T-helper 1 cell treated with Interleukin-12 subunit alpha and Interleukin-12 subunit beta and Interleukin-4 antibody, amounts not matched to agents 30 μg/mL and 1 μg/mL, for 36 hours (primary cell): ENCODE data around the gene RPS6KA5.
"Not testable (repeated sequence)": the region's sequence is repeated elsewhere in the genome, so short reads cannot be mapped to it uniquely, and the experiment has no call there.

Experiments
- H3K27ac Mint-ChIP-seq: one replicate; pipeline ENCODE4 v1.8.0; 2021; ENCODE audit warnings: mild to moderate bottlenecking, mixed read lengths
- H3K27me3 Mint-ChIP-seq: one replicate; pipeline ENCODE4 v1.8.0; 2021; ENCODE audit warnings: low read depth, mixed read lengths
- H3K36me3 Mint-ChIP-seq: one replicate; pipeline ENCODE4 v1.8.0; 2021; ENCODE audit warnings: low read depth, mixed read lengths
- H3K4me1 Mint-ChIP-seq: one replicate; pipeline ENCODE4 v1.8.0; 2021; ENCODE audit warnings: low read depth, mixed read lengths
- H3K4me3 Mint-ChIP-seq: one replicate; pipeline ENCODE4 v1.8.0; 2021; ENCODE audit warnings: mild to moderate bottlenecking, moderate library complexity, mixed read lengths
- H3K9me3 Mint-ChIP-seq: one replicate; pipeline ENCODE4 v1.8.0; 2021; ENCODE audit warnings: mixed read lengths

The RPS6KA5 gene

GRCh38 chr14:91029456-91030217, 30.8 kb downstream of the RPS6KA5 start:
- H3K27me3 Mint-ChIP-seq: no peaks in the 10 kb centered on the region
- peaks cover 51% of the 10 kb centered on the region for H3K4me1 Mint-ChIP-seq
- peaks cover 40% of the 10 kb centered on the region for H3K36me3 Mint-ChIP-seq
- H3K4me3 Mint-ChIP-seq: peak overlapping the region; percentile 4
- peak overlapping the region; percentile 57 for H3K27ac Mint-ChIP-seq
- no peaks in the 10 kb centered on the region for H3K9me3 Mint-ChIP-seq

GRCh38 chr14:91027561-91027960, 32.9 kb downstream of the RPS6KA5 start:
- no peak overlapping the region for H3K27ac Mint-ChIP-seq

DNA sequence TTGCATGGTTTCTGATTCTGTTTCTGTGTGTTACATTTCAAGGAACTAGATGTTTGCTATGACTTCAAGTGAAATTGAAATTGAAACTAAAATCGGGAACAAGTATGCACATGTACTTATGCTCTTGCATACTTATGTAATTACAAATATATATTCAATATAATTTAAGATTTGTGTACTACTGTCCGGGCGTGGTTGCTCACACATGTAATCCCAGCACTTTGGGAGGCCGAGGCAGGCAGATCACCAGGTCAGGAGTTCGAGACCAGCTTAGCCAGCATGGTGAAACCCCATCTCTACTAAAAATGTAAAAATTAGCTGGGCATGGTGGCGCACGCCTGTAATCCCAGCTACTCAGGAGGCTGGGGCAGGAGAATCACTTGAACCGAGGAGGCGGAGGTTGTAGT, 37.8 kb downstream of the RPS6KA5 start:
- peaks cover 44% of the 10 kb centered on the region for H3K36me3 Mint-ChIP-seq
- peak overlapping the region; percentile 99 for H3K27ac Mint-ChIP-seq
- H3K4me1 Mint-ChIP-seq: peaks cover 62% of the 10 kb centered on the region
- H3K27me3 Mint-ChIP-seq, H3K9me3 Mint-ChIP-seq: not testable (repeated sequence)
- H3K4me3 Mint-ChIP-seq: peak overlapping the region; percentile 75

More at GRCh38 chr14:91027561-91027960, 32.9 kb downstream of the RPS6KA5 start:
- no peaks in the 10 kb centered on the region for H3K9me3 Mint-ChIP-seq
- H3K27me3 Mint-ChIP-seq: no peaks in the 10 kb centered on the region
- peaks cover 59% of the 10 kb centered on the region for H3K4me1 Mint-ChIP-seq
- peaks cover 38% of the 10 kb centered on the region for H3K36me3 Mint-ChIP-seq
- H3K4me3 Mint-ChIP-seq: no peak overlapping the region

GRCh38 chr14:91021991-91022621, 38.3 kb downstream of the RPS6KA5 start:
- H3K4me3 Mint-ChIP-seq: peak overlapping the region; percentile 75
- no peaks in the 10 kb centered on the region for H3K9me3 Mint-ChIP-seq
- peaks cover 39% of the 10 kb centered on the region for H3K36me3 Mint-ChIP-seq
- peak overlapping the region; percentile 99 for H3K27ac Mint-ChIP-seq
- H3K4me1 Mint-ChIP-seq: peaks cover 58% of the 10 kb centered on the region
- no peaks in the 10 kb centered on the region for H3K27me3 Mint-ChIP-seq

- Mint-ChIP-seq H3K9me3 (no peaks in the 10 kb centered on the region), H3K27ac (peak overlapping the region; percentile 85), H3K27me3 (no peaks in the 10 kb centered on the region), H3K36me3 (peaks cover 34% of the 10 kb centered on the region), H3K4me1 (peaks cover 52% of the 10 kb centered on the region), H3K4me3 (peak overlapping the region; percentile 43)
Measured at GRCh38 chr14:91021115-91021514, 39.3 kb downstream of the RPS6KA5 start.

DNA sequence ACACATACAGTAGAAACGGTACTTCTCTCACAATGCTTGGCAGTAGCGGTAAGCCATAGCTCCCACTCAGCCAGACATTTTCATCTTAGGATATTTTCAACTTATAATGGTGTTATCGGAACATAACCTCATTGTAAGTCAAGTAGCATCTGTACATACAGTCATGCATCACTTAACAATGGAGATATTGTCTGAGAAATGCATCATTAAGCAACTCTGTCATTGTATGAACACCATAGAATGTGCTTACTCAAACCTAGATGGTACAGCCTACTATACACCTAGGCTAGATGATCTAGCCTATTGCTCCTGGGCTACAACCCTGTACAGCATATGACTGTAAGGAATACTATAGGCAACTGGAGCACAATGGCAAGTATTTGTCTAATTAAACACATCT, 40.8 kb downstream of the RPS6KA5 start:
- H3K27me3 Mint-ChIP-seq: no peaks in the 10 kb centered on the region
- H3K9me3 Mint-ChIP-seq: no peaks in the 10 kb centered on the region
- H3K4me1 Mint-ChIP-seq: peaks cover 49% of the 10 kb centered on the region
- H3K27ac Mint-ChIP-seq: no peak overlapping the region
- H3K4me3 Mint-ChIP-seq: no peak overlapping the region
- peaks cover 28% of the 10 kb centered on the region for H3K36me3 Mint-ChIP-seq

GRCh38 chr14:91018481-91018880, 42.0 kb downstream of the RPS6KA5 start:
- Mint-ChIP-seq H3K4me3 (no peak overlapping the region), H3K9me3 (no peaks in the 10 kb centered on the region), H3K27ac (no peak overlapping the region), H3K27me3 (no peaks in the 10 kb centered on the region), H3K4me1 (peaks cover 40% of the 10 kb centered on the region), H3K36me3 (peaks cover 23% of the 10 kb centered on the region)

GRCh38 chr14:91016800-91017410, 43.5 kb downstream of the RPS6KA5 start:
- H3K27ac Mint-ChIP-seq: peak overlapping the region; percentile 42
- H3K9me3 Mint-ChIP-seq: no peaks in the 10 kb centered on the region
- no peak overlapping the region for H3K4me3 Mint-ChIP-seq
- peaks cover 23% of the 10 kb centered on the region for H3K36me3 Mint-ChIP-seq
- no peaks in the 10 kb centered on the region for H3K27me3 Mint-ChIP-seq
- peaks cover 33% of the 10 kb centered on the region for H3K4me1 Mint-ChIP-seq

GRCh38 chr14:91015435-91015834, 45.0 kb downstream of the RPS6KA5 start:
- H3K27ac Mint-ChIP-seq: no peak overlapping the region
- H3K4me3 Mint-ChIP-seq: no peak overlapping the region
- peaks cover 29% of the 10 kb centered on the region for H3K4me1 Mint-ChIP-seq
- H3K9me3 Mint-ChIP-seq: no peaks in the 10 kb centered on the region
- H3K27me3 Mint-ChIP-seq: no peaks in the 10 kb centered on the region
- peaks cover 23% of the 10 kb centered on the region for H3K36me3 Mint-ChIP-seq

DNA sequence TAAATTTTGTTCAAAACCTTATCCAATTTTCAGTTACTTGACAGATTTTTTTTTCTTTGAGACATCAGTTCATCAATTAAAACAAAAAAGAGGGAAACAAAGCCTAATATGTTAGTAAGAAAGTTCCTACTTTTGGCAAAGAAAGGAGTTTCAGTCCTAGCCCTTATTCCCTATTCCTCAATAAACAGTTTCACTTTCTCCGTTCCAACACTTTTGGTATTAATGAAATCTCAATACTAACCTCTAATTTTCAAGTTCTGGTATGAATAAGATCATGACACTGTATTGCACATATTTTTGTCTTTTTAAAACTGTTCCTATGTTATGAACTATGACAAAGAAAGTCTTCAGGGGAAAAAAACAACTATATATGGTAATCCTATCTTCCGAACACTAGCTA, 48.4 kb downstream of the RPS6KA5 start:
- Mint-ChIP-seq H3K4me3 (no peak overlapping the region), H3K27me3 (no peaks in the 10 kb centered on the region), H3K4me1 (peaks cover 31% of the 10 kb centered on the region), H3K9me3 (no peaks in the 10 kb centered on the region), H3K27ac (no peak overlapping the region), H3K36me3 (peaks cover 12% of the 10 kb centered on the region)

DNA sequence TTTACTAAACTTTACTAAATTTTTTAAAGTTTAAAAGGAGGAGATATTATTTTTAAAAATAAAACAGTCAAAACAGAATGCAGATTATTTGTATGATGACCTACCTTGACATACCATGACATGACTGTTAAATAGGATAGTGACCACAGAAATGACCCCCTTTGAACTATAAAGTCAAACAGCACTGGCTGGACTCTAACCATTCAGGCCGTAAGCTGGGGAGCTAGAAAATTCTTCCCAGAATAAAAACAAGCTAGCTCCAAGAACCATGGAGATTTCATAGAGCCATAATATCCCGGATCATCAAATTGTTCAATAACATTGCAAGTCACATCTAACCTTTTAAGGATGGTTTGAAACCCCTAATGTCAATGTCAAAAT, 50.3 kb downstream of the RPS6KA5 start:
- Mint-ChIP-seq H3K4me1 (peaks cover 34% of the 10 kb centered on the region), H3K27me3 (no peaks in the 10 kb centered on the region), H3K4me3 (no peak overlapping the region), H3K36me3 (peaks cover 7% of the 10 kb centered on the region), H3K9me3 (no peaks in the 10 kb centered on the region), H3K27ac (no peak overlapping the region)

DNA sequence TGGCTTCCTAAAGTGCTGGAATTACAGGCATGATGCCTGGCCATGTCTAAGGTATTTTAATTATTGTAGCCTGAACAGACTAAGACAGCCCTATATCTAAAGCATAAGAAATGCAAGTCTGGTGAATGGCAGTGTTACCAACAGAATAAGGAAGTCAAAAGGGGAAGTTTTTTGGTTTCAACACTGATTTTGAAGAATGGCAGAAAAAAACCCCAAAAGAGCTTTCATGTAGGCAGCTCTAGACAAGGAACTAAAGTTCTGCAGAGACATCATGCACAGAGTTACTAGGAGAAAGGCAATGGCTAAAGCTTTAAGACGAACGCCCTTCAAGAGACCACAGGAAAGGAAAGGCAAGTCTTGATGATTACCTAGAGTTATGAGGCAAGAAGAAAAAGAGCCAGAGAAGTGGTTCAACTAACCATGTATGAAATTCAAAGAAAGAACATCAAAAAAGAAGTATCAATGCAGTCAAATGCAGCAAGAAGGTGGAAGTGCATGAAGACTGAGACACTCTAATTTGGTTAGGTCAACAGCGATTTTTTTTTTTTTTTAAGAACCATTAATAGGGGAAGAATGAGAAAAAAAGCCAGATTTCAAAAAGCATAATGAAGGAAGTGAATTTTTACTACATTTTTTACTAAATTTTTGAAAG, 50.8 kb downstream of the RPS6KA5 start:
- Mint-ChIP-seq H3K4me3 (peak overlapping the region; percentile 67), H3K9me3 (no peaks in the 10 kb centered on the region)

DNA sequence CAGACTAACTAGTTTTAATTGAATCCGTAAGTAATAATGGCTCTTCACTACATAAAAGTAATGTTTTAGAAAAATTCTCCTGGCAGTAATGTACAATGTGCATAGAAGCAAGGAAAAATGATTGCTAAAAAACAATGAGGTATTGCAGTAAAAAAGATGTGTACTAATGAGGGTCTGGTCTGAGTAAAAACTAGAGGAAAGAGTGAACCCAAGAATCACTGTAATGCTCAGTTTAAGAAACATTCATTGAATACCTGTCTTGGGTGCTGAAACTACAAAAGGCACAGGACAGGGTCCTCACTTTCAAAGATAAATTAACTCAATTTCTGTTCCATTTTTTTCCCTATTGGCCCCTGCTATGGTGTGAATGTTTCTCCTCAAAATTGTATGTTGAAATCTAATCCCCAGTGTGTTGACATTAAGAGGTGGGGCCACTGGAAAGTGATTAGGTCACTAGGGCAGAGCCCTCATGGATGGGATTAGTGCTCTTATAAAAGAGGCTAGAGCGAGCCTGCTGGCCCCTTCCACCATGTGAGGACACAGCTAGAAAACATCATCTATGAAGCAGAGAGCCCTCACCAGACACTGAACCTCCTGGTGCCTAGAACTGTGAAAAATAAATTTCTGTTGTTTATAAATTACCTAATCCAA, 51.6 kb downstream of the RPS6KA5 start:
- H3K27me3 Mint-ChIP-seq: no peaks in the 10 kb centered on the region
- H3K9me3 Mint-ChIP-seq: no peaks in the 10 kb centered on the region
- no peak overlapping the region for H3K4me3 Mint-ChIP-seq
- H3K4me1 Mint-ChIP-seq: peaks cover 35% of the 10 kb centered on the region
- H3K36me3 Mint-ChIP-seq: peaks cover 7% of the 10 kb centered on the region
- H3K27ac Mint-ChIP-seq: no peak overlapping the region

More for the DNA sequence above, 50.8 kb downstream of the RPS6KA5 start:
- H3K27ac Mint-ChIP-seq: peak overlapping the region; percentile 85
- no peaks in the 10 kb centered on the region for H3K27me3 Mint-ChIP-seq
- peaks cover 34% of the 10 kb centered on the region for H3K4me1 Mint-ChIP-seq
- peaks cover 7% of the 10 kb centered on the region for H3K36me3 Mint-ChIP-seq

DNA sequence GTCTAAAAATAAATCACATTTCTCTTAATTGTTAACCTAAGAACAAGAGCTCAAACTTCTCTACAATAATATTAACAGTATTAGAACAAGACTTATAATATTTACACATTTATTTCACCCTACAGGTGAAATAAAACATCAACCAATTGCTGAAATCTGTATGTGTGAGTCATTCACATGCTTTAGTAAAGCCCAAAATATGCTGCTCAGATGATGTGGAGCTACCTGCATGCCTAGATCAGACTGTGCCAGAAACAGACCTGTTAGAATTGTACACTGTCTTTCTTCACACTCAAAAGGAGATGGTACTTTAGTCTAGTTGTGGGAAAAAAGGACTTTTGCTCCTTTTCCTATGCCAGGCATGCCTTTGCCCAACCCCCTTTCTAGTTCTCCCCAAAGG, 54.7 kb downstream of the RPS6KA5 start:
- no peaks in the 10 kb centered on the region for H3K27me3 Mint-ChIP-seq
- H3K27ac Mint-ChIP-seq: no peak overlapping the region
- H3K9me3 Mint-ChIP-seq: no peaks in the 10 kb centered on the region
- H3K36me3 Mint-ChIP-seq: peaks cover 11% of the 10 kb centered on the region
- no peak overlapping the region for H3K4me3 Mint-ChIP-seq
- H3K4me1 Mint-ChIP-seq: peaks cover 38% of the 10 kb centered on the region
